Activated CD4-positive, alpha-beta T cell treated with anti-CD3 and anti-CD28 coated beads, Interleukin-2, amount 50 U/mL, for 24 hours (primary cell): ENCODE data around the gene FRS3.

Source experiments
- DNase-seq, 2 donors: peaks; one replicate each; pipeline ENCODE4 v3.0.0-alpha.2; 2020; ENCODE audit warnings: low read depth in 1 of 2, low spot score in 1 of 2

FRS3 gene

GRCh38 chr6:41728954-41729353 is 50.7 kb downstream of the FRS3 start:
- DNase-seq: no peak

DNA sequence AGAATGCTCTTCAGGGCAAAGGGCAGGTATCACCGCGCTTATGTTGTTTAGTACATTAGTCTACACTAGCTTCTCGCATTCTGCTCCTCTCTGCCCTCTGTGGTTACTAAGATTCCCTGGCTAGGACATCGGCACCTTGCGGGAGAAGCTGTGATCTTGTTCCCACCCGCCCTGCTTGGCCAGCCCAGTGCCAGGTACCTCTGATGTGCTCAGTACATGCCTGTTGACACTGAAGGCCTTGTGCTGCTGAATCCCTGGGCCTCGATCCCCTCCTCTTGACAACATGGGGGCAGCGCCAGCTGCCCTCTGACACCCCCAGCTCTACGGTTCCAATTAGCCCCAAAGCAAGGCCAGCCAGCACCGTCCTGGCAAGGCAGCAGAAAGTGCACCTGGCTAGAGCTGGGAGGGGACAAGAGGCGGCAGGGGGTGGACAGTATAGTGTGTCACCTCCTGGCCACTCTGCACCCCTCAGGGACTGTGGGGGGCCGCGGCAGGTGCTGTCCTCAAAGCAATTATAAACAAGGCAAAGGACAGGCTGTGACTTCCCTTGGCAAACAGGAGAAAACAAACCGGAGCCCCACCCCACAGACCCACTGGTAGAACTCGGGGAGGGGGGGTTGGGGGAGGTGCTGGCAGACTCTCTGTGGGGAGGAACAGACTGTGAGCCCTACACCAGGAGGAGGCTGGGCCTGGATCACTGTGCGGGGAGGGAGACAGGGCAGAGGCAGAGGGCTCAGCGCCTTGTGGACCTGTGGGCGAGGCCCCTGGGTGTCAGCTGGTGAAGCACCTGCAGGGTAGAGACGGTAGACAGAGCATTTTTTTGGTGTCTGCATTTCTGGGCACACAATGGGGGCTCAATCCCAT is 51.4 kb downstream of the FRS3 start:
- DNase-seq: no peak

GRCh38 chr6:41727705-41728072 is 52.0 kb downstream of the FRS3 start:
- no peak for DNase-seq

DNA sequence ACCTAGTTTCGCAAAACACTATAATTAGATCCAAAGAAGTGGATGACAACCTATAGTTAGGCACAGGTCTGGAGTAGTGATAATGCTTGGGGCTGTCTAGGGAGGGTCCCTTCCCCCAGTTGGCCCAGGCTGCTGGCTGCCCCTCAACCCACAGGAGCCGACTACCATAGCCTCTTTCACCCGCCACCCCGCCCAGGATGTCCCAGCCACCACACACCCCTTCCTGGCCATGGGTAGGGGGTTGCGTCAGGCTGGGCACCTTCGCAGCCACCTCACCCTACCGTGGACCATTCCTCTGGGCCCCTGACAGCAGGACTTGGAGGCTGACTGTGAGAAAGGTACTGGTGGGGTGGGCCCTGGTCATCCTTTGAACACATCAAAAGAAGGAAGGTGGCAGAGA is 52.8 kb downstream of the FRS3 start:
- DNase-seq: no peak

DNA sequence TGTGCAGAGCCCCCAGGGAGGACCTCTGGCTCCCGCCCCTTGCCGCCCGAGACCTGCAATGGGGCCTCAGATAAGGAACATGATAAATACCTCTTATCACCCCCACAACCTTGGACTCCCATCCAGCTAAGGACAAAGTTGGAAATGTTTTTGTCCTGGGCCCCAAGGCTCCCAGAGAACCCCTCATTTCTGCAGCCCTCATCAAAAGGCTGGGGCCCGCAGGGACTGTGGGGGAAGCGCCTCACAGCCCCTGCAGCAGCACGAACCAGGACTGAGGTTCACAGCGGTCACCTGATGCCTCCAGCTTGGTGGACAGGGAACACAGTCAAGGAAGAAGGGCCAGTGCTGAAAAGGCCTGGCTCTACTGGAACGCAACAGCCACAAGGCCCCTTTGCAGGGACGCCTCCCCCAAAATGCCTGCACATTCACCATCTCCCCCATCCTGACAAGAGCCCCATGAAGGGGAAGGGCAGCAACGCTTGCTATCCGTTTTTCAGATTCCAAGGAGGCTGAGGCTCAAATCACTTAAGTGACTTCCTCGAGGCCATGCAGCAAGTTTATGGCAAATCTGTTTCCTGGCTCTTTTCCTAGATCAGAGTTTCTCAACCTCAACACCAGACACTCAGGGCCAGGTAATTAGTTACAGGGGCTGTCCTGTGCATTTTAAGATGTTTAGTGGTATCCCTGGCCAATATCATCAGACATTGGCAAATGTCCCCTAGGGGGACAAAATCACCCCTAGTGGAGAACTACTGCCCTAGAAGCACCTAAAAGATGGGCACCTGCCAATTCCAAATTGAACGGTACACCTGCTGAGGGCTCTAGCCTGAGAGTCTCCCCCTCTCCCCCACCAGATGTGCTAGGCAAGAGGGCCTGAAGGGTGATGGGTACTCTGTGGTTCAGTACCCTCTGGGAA is 54.9 kb downstream of the FRS3 start:
- DNase-seq: no peak

- no peak for DNase-seq
Observed at GRCh38 chr6:41724228-41724580, 55.5 kb downstream of the FRS3 start.

DNA sequence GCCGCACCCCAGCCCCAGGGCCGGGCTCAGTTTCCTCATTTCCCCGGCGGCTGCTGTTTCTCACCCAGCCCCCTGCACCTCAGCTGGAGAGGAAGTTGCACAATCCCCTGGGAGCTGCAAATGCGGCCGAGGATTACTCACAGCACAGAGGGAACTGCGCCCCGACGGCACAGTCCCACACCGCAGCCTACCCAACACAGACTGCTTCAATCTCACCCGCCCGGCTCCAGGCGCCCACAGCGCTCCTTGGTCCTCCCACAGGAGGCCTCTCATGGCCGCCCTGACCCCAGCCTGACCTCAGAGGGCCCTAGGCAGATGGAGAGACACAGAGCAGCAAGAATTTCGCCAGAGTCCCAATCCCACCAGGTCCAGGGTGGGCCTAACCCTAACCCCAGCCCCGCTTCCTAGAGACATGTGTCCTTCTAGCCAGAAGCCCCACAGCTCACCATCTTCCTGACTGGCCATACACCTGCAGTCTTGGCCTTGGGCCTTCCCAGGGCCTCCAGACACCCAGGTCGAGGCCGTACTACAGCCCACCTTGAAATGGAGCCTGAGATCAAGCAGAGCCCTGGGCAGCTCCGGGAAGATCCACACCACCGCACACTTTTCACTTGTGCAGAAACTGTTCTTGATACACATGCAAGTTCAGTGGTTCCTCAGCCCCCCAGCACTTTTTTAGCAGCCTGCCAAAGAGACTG is 56.0 kb downstream of the FRS3 start:
- no peak for DNase-seq

DNA sequence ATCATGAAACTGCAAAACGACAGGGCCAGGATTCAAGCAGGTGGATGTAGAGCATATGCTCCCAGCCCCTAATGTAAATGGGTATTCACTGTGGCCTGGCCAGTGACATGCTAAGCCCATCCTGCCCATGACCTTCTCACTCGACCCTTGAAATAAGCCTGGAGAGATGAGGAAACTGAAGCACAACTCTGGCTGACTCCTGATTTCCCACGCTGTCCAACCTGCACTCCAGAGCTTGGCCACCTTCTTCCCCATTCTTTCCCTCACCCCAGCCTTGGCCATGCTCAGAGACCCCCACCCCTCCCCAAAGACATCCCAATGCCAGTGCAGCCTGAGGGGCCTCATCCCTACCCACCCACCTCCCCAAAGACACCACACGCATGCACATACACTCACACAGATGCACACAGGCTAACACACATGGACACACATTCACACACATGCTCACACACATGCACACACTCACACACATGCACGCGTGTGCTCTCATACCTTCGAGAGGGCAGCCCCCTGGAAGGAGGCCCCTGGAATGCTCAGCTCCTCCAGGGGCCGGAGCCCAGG is 56.7 kb downstream of the FRS3 start:
- DNase-seq: no peak

DNA sequence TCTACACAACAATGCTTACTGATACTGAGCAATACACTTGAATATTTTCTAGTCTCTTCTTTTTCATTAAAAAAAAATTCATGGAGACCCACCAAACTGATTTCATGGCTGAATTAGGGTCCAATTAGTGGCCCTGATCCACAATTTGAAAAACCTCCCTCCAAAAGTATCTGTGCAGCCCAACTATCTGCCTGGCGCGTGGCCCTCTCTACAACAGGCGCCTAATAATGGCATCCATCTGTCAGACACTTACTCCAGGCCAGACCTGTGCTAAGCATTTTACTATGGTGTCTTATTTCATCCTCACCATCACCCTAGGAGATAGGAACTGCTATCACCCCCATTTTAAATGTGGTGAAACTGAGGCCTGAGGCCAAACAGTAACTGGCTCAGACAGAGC is 58.3 kb downstream of the FRS3 start:
- DNase-seq: no peak

DNA sequence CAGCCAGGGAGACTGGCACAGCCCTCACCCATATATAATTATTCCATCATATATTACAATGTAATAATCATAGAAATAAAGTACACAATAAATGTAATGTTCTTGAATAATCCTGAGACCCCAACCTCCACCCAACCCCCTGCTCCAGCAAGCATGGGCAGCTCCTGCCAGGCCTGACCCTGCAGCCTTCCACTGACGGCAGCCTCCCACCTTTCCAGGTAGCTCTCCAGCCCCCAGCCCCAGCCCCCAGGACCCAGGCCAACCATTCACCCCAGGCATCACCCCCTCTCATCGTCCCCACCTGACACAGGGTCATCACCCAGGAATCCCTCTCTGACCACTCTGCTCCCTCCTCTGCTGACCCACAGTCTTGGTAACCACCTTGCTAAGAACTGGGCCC is 58.9 kb downstream of the FRS3 start:
- DNase-seq: no peak

DNA sequence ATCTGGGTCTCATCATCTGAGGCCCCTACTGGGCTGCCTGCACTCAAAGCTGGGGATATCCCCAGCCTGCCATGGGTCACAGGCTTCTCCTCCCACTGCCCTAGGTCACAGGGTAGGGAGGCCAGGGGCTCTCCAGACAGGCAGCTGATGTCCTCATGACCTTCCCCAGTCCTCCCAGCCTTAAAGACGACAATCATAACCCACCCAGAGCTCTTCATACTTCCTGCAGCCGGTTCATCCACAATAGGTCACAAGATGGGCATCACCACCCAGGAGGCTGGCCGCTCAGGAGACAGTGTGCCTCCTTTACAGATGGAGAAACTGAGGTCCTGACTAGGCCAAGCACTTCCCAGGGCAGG is 59.5 kb downstream of the FRS3 start:
- DNase-seq: no peak
